H1 (cell line): ENCODE results near the gene ADK. TPM values are rescaled to one million over a fixed set of nuclear protein-coding genes. Genes with fewer than 3 reads are reported as not detected.

Source experiments
- CBX8 ChIP-seq: fragments of 300-800, 300-1000 bp; sonication (generic); IDR thresholded peaks from 2 replicates; pipeline ENCODE4 v1.7.1; 2016; ENCODE audit warnings: low read depth, low read length, borderline replicate concordance
- EZH2 ChIP-seq: fragments of 200-600 bp; sonication (generic); IDR thresholded peaks from 2 replicates; pipeline ENCODE4 v1.7.1; 2012; ENCODE audit warnings: low read depth, mild to moderate bottlenecking, moderate library complexity, low read length, inconsistent platforms; ENCODE audit not compliant: severe bottlenecking
- GTF2F1 ChIP-seq: IDR thresholded peaks from 2 replicates; pipeline ENCODE4 v1.6.1; 2012; ENCODE audit warnings: low read depth, low read length, improper control_type of control experiment, borderline replicate concordance
- HDAC2 ChIP-seq, 2 experiments: fragments of 300-600 bp in 1 of 2; sonication (generic) in 1 of 2; IDR thresholded peaks; 2 replicates each; pipeline ENCODE4 v1.6.1; 2011 to 2012; ENCODE audit warnings: low read depth in 2 of 2, low read length in 2 of 2, mild to moderate bottlenecking in 2 of 2, moderate library complexity in 2 of 2, borderline replicate concordance in 1 of 2, inconsistent platforms in 1 of 2
- KDM4A ChIP-seq: IDR thresholded peaks from one replicate; pipeline ENCODE4 v1.7.1; 2012; ENCODE audit warnings: low read depth, mild to moderate bottlenecking, moderate library complexity, low read length, inconsistent platforms; ENCODE audit not compliant: severe bottlenecking
- RXRA ChIP-seq: IDR thresholded peaks from 2 replicates; pipeline ENCODE4 v1.6.1; 2011; ENCODE audit warnings: low read depth, mild to moderate bottlenecking, low read length, moderate library complexity; ENCODE audit not compliant: insufficient read depth
- TCF12 ChIP-seq: IDR thresholded peaks from 2 replicates; pipeline ENCODE4 v1.6.1; 2011; ENCODE audit warnings: low read depth, mild to moderate bottlenecking, low read length
- polyA plus RNA-seq, 7 experiments: library from polyadenylated mRNA; depleted of rRNA in 3 of 7; stranded (reverse) in 5 of 7; unstranded in 2 of 7; fragments of >200 nt in 5 of 7; fragments of 200-250 nt in 2 of 7; gene quantifications; 1 replicate in 5 of 7; 2 replicates in 1 of 7; 4 replicates in 1 of 7; pipeline versions ENCODE4 v1.2.1 to v1.2.3, GENCODE V29; 2011 to 2013; ENCODE audit warnings: missing spikeins in 2 of 7, mixed read lengths in 2 of 7
- total RNA-seq: library from RNA; stranded (reverse); fragmentation: NEBNext Ultra II Directional; extraction: Animal tissue kit (Norgen Biotek cat#: 25700); gene quantifications from 2 replicates; pipeline ENCODE4 v1.2.1, GENCODE V29; 2021

ADK gene
- total and polyA plus RNA-seq, 2 of the 8 experiments (the other 6 are each of a cell fraction or from before 2014, with no cell fraction given), result 12.3 to 42.4 TPM

DNA sequence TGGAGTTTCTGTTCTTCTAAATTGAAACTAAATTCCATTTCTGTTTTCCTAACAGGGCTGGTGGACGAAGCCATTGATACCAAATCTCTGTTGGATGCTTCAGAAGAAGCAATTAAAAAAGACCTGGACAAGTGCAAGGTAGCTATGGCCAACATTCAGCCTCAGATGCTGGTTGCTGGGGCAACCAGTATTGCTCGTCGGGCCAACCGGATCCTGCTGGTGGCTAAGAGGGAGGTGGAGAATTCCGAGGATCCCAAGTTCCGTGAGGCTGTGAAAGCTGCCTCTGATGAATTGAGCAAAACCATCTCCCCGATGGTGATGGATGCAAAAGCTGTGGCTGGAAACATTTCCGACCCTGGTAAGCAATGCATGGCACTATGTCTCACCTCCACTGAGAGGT, 46.0 kb upstream of the ADK start (continued):
- TF ChIP-seq EZH2, result no peak
- no peak for TF ChIP-seq CBX8
- no peak for TF ChIP-seq GTF2F1
- no peak for TF ChIP-seq TCF12
- TF ChIP-seq HDAC2 (IDR thresholded peaks at IDR 0.05; ENCODE audit: borderline replicate concordance in 1 of 2, low read depth in 2 of 2, low read length in 2 of 2), result no peak
- TF ChIP-seq KDM4A, result no peak
- TF ChIP-seq RXRA, result no peak
- TF ChIP-seq, all 59 proteins: peak for 0
